Mucosa of descending colon (tissue), 3 donors: ENCODE measurements around the gene CDH3. TPM values are rescaled to one million over a fixed set of nuclear protein-coding genes. Genes with fewer than 3 reads are reported as not detected.

Experiments used
- ATAC-seq: fragments of 200-7000 bp; cut with Tn5 transposase; one replicate; pipeline ENCODE4 v1.9.1; 2020; ENCODE audit warnings: mild to moderate bottlenecking, moderate library complexity
- DNase-seq, 3 donors: peaks; one replicate each; pipeline ENCODE4 v3.0.0-alpha.2; 2020
- H3K36me3 ChIP-seq: fragments of 200-600 bp; one replicate; pipeline ENCODE4 v1.8.0; 2021; ENCODE audit warnings: low read depth, mild to moderate bottlenecking
- H3K4me1 ChIP-seq: fragments of 200-600 bp; one replicate; pipeline ENCODE4 v1.8.0; 2021; ENCODE audit warnings: low read depth, mild to moderate bottlenecking
- H3K4me3 ChIP-seq: fragments of 200-600 bp; one replicate; pipeline ENCODE4 v1.8.0; 2021; ENCODE audit warnings: mild to moderate bottlenecking
- H3K9me3 ChIP-seq: fragments of 200-600 bp; one replicate; pipeline ENCODE4 v1.8.0; 2021; ENCODE audit warnings: mild to moderate bottlenecking
- CTCF ChIP-seq: fragments of 200-600 bp; IDR thresholded peaks from one replicate; pipeline ENCODE4 v1.8.0; 2022; ENCODE audit warnings: antibody characterized with exemption, mild to moderate bottlenecking
- intact Hi-C, 2 donors: fragments of 100-400 bp; cut with DNase I in 1 of 2; cut with micrococcal nuclease in 1 of 2; formaldehyde crosslinking; loops; one replicate each; pipeline versions ENCODE4 v1.11.0 to v1.11.1; 2022; cut with DNase I, micrococcal nuclease
- total RNA-seq, 3 donors: library from RNA; stranded (reverse); fragmentation: NEBNext Ultra II Directional in 2 of 3; extraction: Animal tissue kit (Norgen Biotek cat#: 25700) in 2 of 3; gene quantifications; one replicate each; pipeline versions ENCODE4 v1.2.1 to v1.2.4, GENCODE V29; 2021 to 2023
- donor health status: DM: no; HTN: no; CAD: no; lungs with moderate emphysema.
- donor health status: DM: no; HTN: no; CAD: no.
- donor health status: DM: no; HTN: yes; CAD: no.

CDH3 gene
- total RNA-seq, 3 donors from 2014 or later, result 0.22 to 0.77 (median 0.38) TPM

- intact Hi-C loops, result no loop called here
Observed at GRCh38 chr16:68608330-68608729, 36.8 kb upstream of the CDH3 start.

GRCh38 chr16:68612996-68613395, 32.1 kb upstream of the CDH3 start:
- peaks cover 7% of the 10 kb centered on the region for H3K9me3 ChIP-seq
- H3K36me3 ChIP-seq, result no peaks in the 10 kb centered on the region
- no peak for TF ChIP-seq CTCF
- intact Hi-C loops, result no loop called here
- ATAC-seq, result no peak
- H3K4me1 ChIP-seq, result no peaks in the 10 kb centered on the region
- no peak overlapping the region for H3K4me3 ChIP-seq
- DNase-seq, result no peak

More at GRCh38 chr16:68608330-68608729, 36.8 kb upstream of the CDH3 start:
- no peak for TF ChIP-seq CTCF
- no peak for DNase-seq
- Histone ChIP-seq H3K9me3 (no peaks in the 10 kb centered on the region), H3K4me3 (no peak overlapping the region), H3K36me3 (no peaks in the 10 kb centered on the region), H3K4me1 (no peaks in the 10 kb centered on the region)
- ATAC-seq, result no peak

- intact Hi-C loops, result no loop called here
- no peak for DNase-seq
- H3K36me3 ChIP-seq, result no peaks in the 10 kb centered on the region
- no peak overlapping the region for H3K4me3 ChIP-seq
- H3K9me3 ChIP-seq, result peaks cover 7% of the 10 kb centered on the region
- ATAC-seq, result no peak
- H3K4me1 ChIP-seq, result no peaks in the 10 kb centered on the region
- TF ChIP-seq CTCF, result no peak
Observed at GRCh38 chr16:68617734-68618133, 27.4 kb upstream of the CDH3 start.

GRCh38 chr16:68626557-68626956, 18.6 kb upstream of the CDH3 start:
- Histone ChIP-seq H3K4me3 (no peak overlapping the region), H3K9me3 (no peaks in the 10 kb centered on the region), H3K36me3 (no peaks in the 10 kb centered on the region), H3K4me1 (no peaks in the 10 kb centered on the region)
- TF ChIP-seq CTCF, result no peak
- DNase-seq (no peak), ATAC-seq (no peak)
- intact Hi-C loops, result no loop called here

GRCh38 chr16:68627951-68628425, 17.1 kb upstream of the CDH3 start:
- ATAC-seq (no peak), DNase-seq (no peak)
- no peak overlapping the region for H3K4me3 ChIP-seq
- no peaks in the 10 kb centered on the region for H3K9me3 ChIP-seq
- intact Hi-C loops, result no loop called here
- H3K4me1 ChIP-seq, result no peaks in the 10 kb centered on the region
- no peak for TF ChIP-seq CTCF
- H3K36me3 ChIP-seq, result no peaks in the 10 kb centered on the region

GRCh38 chr16:68629351-68629910, 15.7 kb upstream of the CDH3 start:
- no peak for ATAC-seq
- DNase-seq, result no peak
- H3K36me3 ChIP-seq, result no peaks in the 10 kb centered on the region
- no peak overlapping the region for H3K4me3 ChIP-seq
- H3K9me3 ChIP-seq, result no peaks in the 10 kb centered on the region
- H3K4me1 ChIP-seq, result no peaks in the 10 kb centered on the region
- intact Hi-C loops, result no loop called here
- TF ChIP-seq CTCF, result no peak
